HepG2 (cell line): ENCODE results near the gene RUSF1. TPM values are rescaled to one million over a fixed set of nuclear protein-coding genes. Genes with fewer than 3 reads are reported as not detected.

Experiments
- ATAC-seq: fragments of 200-7000 bp; cut with Tn5 transposase; 3 replicates; pipeline ENCODE4 v1.9.1; 2020; ENCODE audit warnings: mild to moderate bottlenecking, moderate library complexity
- BruUV-seq: library from RNA; stranded (reverse); fragments of 400-500 nt; replicated peaks from 2 replicates; lab custom pipeline; 2021; lab: Mats Ljungman, UMichigan
- CTCF ChIA-PET: fragments of 300-600 bp; formaldehyde crosslinking; extraction: SDS; loops from one replicate; lab custom pipeline; 2021; ENCODE audit warnings: low total read pairs, inconsistent platforms, low intra/inter-chr PET ratio; lab: Yijun Ruan, JAX
- POLR2A ChIA-PET: fragments of 350-600 bp; sonication (Branson Sonifier 250); formaldehyde crosslinking; loops from one replicate; lab custom pipeline; 2020; ENCODE audit warnings: antibody characterized with exemption, inconsistent platforms; lab: Yijun Ruan, JAX
- DNase-seq: peaks from one replicate; pipeline ENCODE4 v3.0.0-alpha.2; 2015; ENCODE audit warnings: low spot score
- FAIRE-seq: peaks from 3 replicates; lab custom pipeline; 2011; peaks lifted over from hg19 to GRCh38; lab: Jason Lieb, UNC
- H2AFZ ChIP-seq: one replicate; pipeline ENCODE4 v1.6.1; 2011; ENCODE audit warnings: low read length, inconsistent platforms
- H3K27ac ChIP-seq: fragments of 300-600 bp; 3 replicates; pipeline ENCODE4 v1.8.0; 2011; ENCODE audit warnings: mixed run types, mild to moderate bottlenecking, mixed read lengths, low read length, inconsistent platforms; ENCODE audit not compliant: insufficient read depth; ENCODE audit errors: extremely low read length
- H3K27me3 ChIP-seq, 2 experiments: fragments of 200-600 bp in 1 of 2; 2 replicates in 1 of 2; 3 replicates in 1 of 2; pipeline versions ENCODE4 v1.6.0 to v1.8.0; 2011; ENCODE audit warnings: low read length in 2 of 2, mild to moderate bottlenecking in 2 of 2, moderate library complexity in 2 of 2, inconsistent platforms in 1 of 2; ENCODE audit not compliant: insufficient read depth in 2 of 2, control insufficient read depth in 1 of 2
- H3K36me3 ChIP-seq, 2 experiments: fragments of 200-600 bp in 1 of 2; replicated peaks in 1 of 2; 2 replicates in 1 of 2; 3 replicates in 1 of 2; pipeline versions ENCODE4 v1.5.1 to v1.8.0; 2011; ENCODE audit warnings: low read length in 2 of 2, inconsistent platforms in 1 of 2; ENCODE audit not compliant: insufficient read depth in 2 of 2, control insufficient read depth in 1 of 2
- H3K4me1 ChIP-seq: 2 replicates; pipeline ENCODE4 v1.5.1; 2012; ENCODE audit warnings: low read length, inconsistent platforms; ENCODE audit not compliant: insufficient read depth
- H3K4me2 ChIP-seq: 2 replicates; pipeline ENCODE4 v1.6.0; 2011; ENCODE audit warnings: low read depth, low read length, inconsistent platforms
- H3K4me3 ChIP-seq, 3 experiments: fragments of 200-600 bp in 1 of 3; sonication (generic), shearing (Covaris generic) in 1 of 3; replicated peaks in 1 of 3; 2 replicates each; pipeline ENCODE4 v1.5.1; 2011 to 2016; ENCODE audit warnings: low read length in 3 of 3, inconsistent platforms in 2 of 3, low read depth in 2 of 3, mild to moderate bottlenecking in 2 of 3, control low read depth in 1 of 3, mixed read lengths in 1 of 3; ENCODE audit not compliant: insufficient read depth in 1 of 3
- H3K79me2 ChIP-seq: one replicate; pipeline ENCODE4 v1.6.1; 2011; ENCODE audit warnings: low read length, inconsistent platforms; ENCODE audit not compliant: insufficient read depth
- H3K9ac ChIP-seq: 2 replicates; pipeline ENCODE4 v1.6.0; 2011; ENCODE audit warnings: mild to moderate bottlenecking, low read depth, low read length, inconsistent platforms; ENCODE audit not compliant: insufficient read depth
- H3K9me3 ChIP-seq: 2 replicates; pipeline ENCODE4 v1.5.1; 2012; ENCODE audit warnings: mild to moderate bottlenecking, low read length
- H4K20me1 ChIP-seq: 2 replicates; pipeline ENCODE4 v1.6.0; 2011; ENCODE audit warnings: inconsistent platforms, mild to moderate bottlenecking, low read length, moderate library complexity; ENCODE audit not compliant: insufficient read depth
- DMAP1 ChIP-seq: IDR thresholded peaks from 2 replicates; pipeline ENCODE4 v1.6.1; 2016
- ELF1 ChIP-seq: sonication (generic); formaldehyde crosslinking; IDR thresholded peaks from 2 replicates; pipeline ENCODE4 v1.4.0; 2020; ENCODE audit warnings: missing genetic modification reagents
- LCORL ChIP-seq, 2 experiments: fragments of 450-650 bp in 1 of 2; sonication (generic) in 1 of 2; formaldehyde crosslinking in 1 of 2; IDR thresholded peaks; 2 replicates each; pipeline versions ENCODE4 v1.5.0 to v1.6.1; 2017 to 2020; ENCODE audit warnings: antibody characterized with exemption in 1 of 2, missing genetic modification reagents in 1 of 2
- SIN3A ChIP-seq: IDR thresholded peaks from 2 replicates; pipeline ENCODE4 v1.6.1; 2011; ENCODE audit warnings: low read depth, mild to moderate bottlenecking, control low read depth, low read length, borderline replicate concordance
- U2AF2 ChIP-seq: fragments of 200-400 bp; formaldehyde crosslinking; IDR thresholded peaks from 2 replicates; pipeline ENCODE4 v1.6.1; 2017; ENCODE audit warnings: low read depth, mild to moderate bottlenecking, low read length
- ZKSCAN1 ChIP-seq: fragments of 150-350 bp; IDR thresholded peaks from 2 replicates; pipeline ENCODE4 v1.6.1; 2014; ENCODE audit warnings: low read length
- ZNF205 ChIP-seq: IDR thresholded peaks from 2 replicates; pipeline ENCODE4 v1.6.1; 2018; ENCODE audit warnings: missing biosample characterization, missing genetic modification reagents
- ZNF562 ChIP-seq: sonication (generic); formaldehyde crosslinking; IDR thresholded peaks from 2 replicates; pipeline ENCODE4 v1.8.0; 2022; ENCODE audit warnings: missing genetic modification reagents, borderline replicate concordance
- ZNF639 ChIP-seq: conservative IDR thresholded peaks from 2 replicates; pipeline ENCODE4 v1.6.1; 2018; ENCODE audit warnings: missing genetic modification reagents
- WGBS: methylation state at CpG from one replicate; pipeline ENCODE4 v1.1.6; 2017; ENCODE audit warnings: low lambda C conversion rate; 5-methylcytosine and 5-hydroxymethylcytosine counted together
- in situ Hi-C: cut with HindIII; loops from 2 replicates; pipeline ENCODE4 v1.10.0; 2017; ENCODE audit warnings: low pct_unique_long_range_greater_than_20kb; ENCODE audit not compliant: extremely low pct_ligation_motif_present
- intact Hi-C: fragments of 100-400 bp; cut with micrococcal nuclease; formaldehyde crosslinking; loops from one replicate; pipeline ENCODE4 v1.10.0; 2022; ENCODE audit not compliant: unreplicated experiment
- polyA plus RNA-seq, 8 experiments: library from polyadenylated mRNA; depleted of rRNA in 3 of 8; stranded (reverse) in 7 of 8; unstranded in 1 of 8; fragments of >200 nt; fragmentation: Illumina TruSeq in 4 of 8; extraction: Trizol in 4 of 8; gene quantifications; 2 replicates each; pipeline versions ENCODE4 v1.2.1 to v1.2.3, GENCODE V29; 2011 to 2016; ENCODE audit warnings: low read depth in 4 of 8, missing spikeins in 1 of 8, mixed read lengths in 1 of 8; ENCODE audit not compliant: insufficient read depth in 1 of 8
- total RNA-seq, 5 experiments: library from RNA; depleted of rRNA; stranded (reverse); fragments of >200 nt; fragmentation: Illumina TruSeq; extraction: Trizol; gene quantifications; 2 replicates each; pipeline ENCODE4 v1.2.3, GENCODE V29; 2016; ENCODE audit warnings: low read depth in 1 of 5
- TF ChIP-seq, protein P1 (sequence below): sonication (generic); formaldehyde crosslinking; IDR thresholded peaks from 2 replicates; pipeline ENCODE4 v1.4.0; 2020; ENCODE audit warnings: missing genetic modification reagents

The RUSF1 gene
- total and polyA plus RNA-seq, 2 of the 13 experiments (the other 11 are each of a cell fraction or from before 2014, with no cell fraction given): 40.8 to 50.2 TPM

- TF ChIP-seq LCORL (IDR thresholded peaks at IDR 0.05) (no peak), LCORL (CRISPR knock-in tag; IDR thresholded peaks at IDR 0.05) (peak; percentile 78), ELF1 (CRISPR knock-in tag) (no peak)
These were observed 6.8 kb downstream of the RUSF1 start (continued) for GRCh38 chr16:31501226-31501965.

DNA sequence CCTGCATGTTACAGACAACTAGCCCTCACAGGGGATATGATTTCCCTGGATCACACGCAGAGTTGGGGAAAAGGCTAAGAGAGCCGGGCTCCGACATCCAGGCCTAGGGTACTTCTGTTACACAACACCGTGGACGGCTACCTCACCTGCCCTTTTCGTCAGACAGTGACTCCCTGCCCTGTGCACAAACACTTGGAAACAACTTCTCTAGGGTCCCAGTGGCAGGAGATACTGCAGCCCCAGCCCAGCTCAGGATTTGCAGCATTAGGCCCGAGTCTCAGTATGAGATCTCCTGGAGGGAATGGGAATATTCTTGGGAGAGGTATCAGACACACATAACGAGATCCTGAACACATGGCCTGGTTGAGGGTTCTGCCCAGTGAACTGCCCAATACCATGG lies 8.3 kb downstream of the RUSF1 start:
- DNase-seq (no peak), ATAC-seq (no peak), FAIRE-seq (no peak)
- Histone ChIP-seq H3K4me1 (peaks cover 25% of the 10 kb centered on the region), H3K79me2 (no peaks in the 10 kb centered on the region), H2AFZ (no peak overlapping the region), H3K27ac (no peak overlapping the region), H3K9me3 (no peaks in the 10 kb centered on the region), H4K20me1 (no peaks in the 10 kb centered on the region), H3K4me3 (no peak overlapping the region), H3K27me3 (no peaks in the 10 kb centered on the region), H3K4me2 (no peak overlapping the region), H3K9ac (no peak overlapping the region), H3K36me3 (peaks cover 20 to 55% of the 10 kb centered on the region in 2 experiments)
- in situ Hi-C loops (no loop called here), intact Hi-C loops (no loop called here)
- ChIA-PET CTCF (no interaction called here), POLR2A (no interaction called here)
- TF ChIP-seq DMAP1 (CRISPR knock-in tag): no peak
- TF ChIP-seq U2AF2: no peak
- TF ChIP-seq, protein P1, sequence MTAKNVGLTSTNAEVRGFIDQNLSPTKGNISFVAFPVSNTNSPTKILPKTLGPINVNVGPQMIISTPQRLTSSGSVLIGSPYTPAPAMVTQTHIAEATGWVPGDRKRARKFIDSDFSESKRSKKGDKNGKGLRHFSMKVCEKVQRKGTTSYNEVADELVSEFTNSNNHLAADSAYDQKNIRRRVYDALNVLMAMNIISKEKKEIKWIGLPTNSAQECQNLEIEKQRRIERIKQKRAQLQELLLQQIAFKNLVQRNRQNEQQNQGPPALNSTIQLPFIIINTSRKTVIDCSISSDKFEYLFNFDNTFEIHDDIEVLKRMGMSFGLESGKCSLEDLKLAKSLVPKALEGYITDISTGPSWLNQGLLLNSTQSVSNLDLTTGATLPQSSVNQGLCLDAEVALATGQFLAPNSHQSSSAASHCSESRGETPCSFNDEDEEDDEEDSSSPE (CRISPR knock-in tag): no peak
- TF ChIP-seq ZNF205 (CRISPR knock-in tag): no peak
- no peak for TF ChIP-seq ZKSCAN1
- TF ChIP-seq ZNF562 (CRISPR knock-in tag): no peak
- no peak for TF ChIP-seq ZNF639 (CRISPR knock-in tag)
- no peak for TF ChIP-seq SIN3A
- 92% methylated on average over 7 of the region's 8 CpGs for WGBS
- no TSS peak for BruUV-seq
